GM20431 (cell line): Measurements from ENCODE around the gene RABEP2.
"Not testable (repeated sequence)": the region's sequence is repeated elsewhere in the genome, so short reads cannot be mapped to it uniquely, and the experiment has no call there.

ENCODE experiments used
- in situ Hi-C: fragments of 300-500 bp; cut with MseI, MboI; formaldehyde crosslinking; loops from one replicate; pipeline ENCODE4 v1.15.0; 2020; ENCODE audit warnings: low sequenced_read_pairs; ENCODE audit not compliant: unreplicated experiment

The RABEP2 gene

GRCh38 chr16:28882551-28883160 lies 42.4 kb downstream of the RABEP2 start:
- in situ Hi-C loops, result no loop called here

DNA sequence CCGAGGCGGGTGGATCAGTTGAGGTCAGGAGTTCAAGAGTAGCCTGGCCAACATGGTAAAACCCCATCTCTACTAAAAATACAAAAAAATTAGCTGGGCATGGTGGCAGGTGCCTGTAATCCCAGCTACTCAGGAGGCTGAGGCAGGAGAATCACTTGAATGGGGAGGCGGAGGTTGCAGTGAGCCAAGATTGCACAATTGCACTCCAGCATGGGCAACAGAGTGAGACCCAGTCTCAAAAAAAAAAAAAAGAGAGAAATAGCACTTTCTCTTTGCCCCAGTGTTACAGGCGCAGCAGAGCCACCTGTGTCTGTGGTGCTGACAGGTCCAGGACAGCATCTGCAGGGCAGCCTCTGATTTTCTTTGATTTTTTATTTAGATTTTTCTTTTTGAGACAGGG lies 43.5 kb downstream of the RABEP2 start:
- in situ Hi-C loops, result not testable (repeated sequence)

DNA sequence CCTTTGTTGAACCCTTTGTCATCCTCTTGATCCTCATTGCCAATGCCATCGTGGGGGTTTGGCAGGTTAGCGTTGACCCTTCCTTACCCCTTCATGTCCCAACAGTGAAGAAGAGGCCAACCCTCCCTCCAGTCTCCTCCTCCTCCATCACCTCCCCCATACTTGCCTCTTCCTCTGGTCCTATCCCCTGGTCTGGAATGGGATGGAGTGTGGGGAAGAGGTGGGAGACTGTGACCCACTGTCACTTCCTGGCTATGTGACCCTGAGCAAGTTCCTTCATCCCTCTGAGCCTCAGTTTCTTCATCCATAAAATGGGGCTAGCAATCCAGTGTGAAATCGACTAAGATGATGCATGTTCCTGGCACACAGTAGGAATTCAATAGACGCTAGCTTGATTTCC lies 44.1 kb downstream of the RABEP2 start:
- in situ Hi-C loops, result no loop called here

GRCh38 chr16:28880589-28880915 lies 44.5 kb downstream of the RABEP2 start:
- in situ Hi-C loops, result no loop called here

GRCh38 chr16:28879841-28880588 lies 45.0 kb downstream of the RABEP2 start:
- in situ Hi-C loops, result loop anchor here (10.0 kb wide), 1 partner anchor 45 kb away; the partner anchor contains the start of gene RABEP2

DNA sequence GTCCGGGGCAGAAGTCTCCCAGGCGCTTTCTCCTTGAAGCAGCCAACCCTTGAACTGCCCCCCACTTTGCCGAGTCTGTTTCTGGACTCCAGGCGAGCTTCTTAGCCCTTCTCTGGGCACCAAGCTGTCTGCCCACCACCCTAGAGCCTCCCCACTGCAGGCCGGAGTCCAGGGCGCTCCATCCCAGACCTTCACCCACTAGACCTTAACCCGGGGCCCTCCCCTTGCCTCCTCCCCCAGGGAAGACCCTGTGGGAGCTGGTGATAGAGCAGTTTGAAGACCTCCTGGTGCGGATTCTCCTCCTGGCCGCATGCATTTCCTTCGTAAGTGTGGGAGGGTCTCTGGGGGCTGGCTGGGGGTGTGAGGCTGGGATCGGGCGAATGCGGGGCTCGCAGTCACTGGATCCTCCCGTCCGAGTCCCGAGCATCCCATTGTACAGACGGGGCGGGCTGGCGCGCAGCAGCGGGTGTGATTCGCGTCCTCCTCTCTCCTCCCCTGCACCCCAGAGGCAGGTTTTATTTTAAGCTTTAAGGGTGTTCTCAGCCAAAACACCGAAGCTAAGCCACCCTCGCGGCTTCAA lies 45.7 kb downstream of the RABEP2 start:
- in situ Hi-C loops, result loop anchor here (10.0 kb wide), 1 partner anchor 45 kb away; the partner anchor contains the start of gene RABEP2

GRCh38 chr16:28878083-28878926 lies 46.7 kb downstream of the RABEP2 start, which contains the start of gene ATP2A1:
ATP2A1 (plus strand) TSS chr16:28878488; CDS start chr16:28878672, 184 bp downstream.
- in situ Hi-C loops, result loop anchor here (10.0 kb wide), 1 partner anchor 46 kb away; the partner anchor contains the start of gene RABEP2

- in situ Hi-C loops, result loop anchor here (10.0 kb wide), 1 partner anchor 47 kb away; the partner anchor contains the start of gene RABEP2
Observed at GRCh38 chr16:28877655-28878000, 47.4 kb downstream of the RABEP2 start.

- in situ Hi-C loops, result loop anchor here (10.0 kb wide), 1 partner anchor 48 kb away; the partner anchor contains the start of gene RABEP2
Observed at GRCh38 chr16:28876973-28877654, 47.9 kb downstream of the RABEP2 start.

- in situ Hi-C loops, result loop anchor here (10.0 kb wide), 1 partner anchor 49 kb away; the partner anchor contains the start of gene RABEP2
Observed at GRCh38 chr16:28876019-28876659, 48.9 kb downstream of the RABEP2 start.

DNA sequence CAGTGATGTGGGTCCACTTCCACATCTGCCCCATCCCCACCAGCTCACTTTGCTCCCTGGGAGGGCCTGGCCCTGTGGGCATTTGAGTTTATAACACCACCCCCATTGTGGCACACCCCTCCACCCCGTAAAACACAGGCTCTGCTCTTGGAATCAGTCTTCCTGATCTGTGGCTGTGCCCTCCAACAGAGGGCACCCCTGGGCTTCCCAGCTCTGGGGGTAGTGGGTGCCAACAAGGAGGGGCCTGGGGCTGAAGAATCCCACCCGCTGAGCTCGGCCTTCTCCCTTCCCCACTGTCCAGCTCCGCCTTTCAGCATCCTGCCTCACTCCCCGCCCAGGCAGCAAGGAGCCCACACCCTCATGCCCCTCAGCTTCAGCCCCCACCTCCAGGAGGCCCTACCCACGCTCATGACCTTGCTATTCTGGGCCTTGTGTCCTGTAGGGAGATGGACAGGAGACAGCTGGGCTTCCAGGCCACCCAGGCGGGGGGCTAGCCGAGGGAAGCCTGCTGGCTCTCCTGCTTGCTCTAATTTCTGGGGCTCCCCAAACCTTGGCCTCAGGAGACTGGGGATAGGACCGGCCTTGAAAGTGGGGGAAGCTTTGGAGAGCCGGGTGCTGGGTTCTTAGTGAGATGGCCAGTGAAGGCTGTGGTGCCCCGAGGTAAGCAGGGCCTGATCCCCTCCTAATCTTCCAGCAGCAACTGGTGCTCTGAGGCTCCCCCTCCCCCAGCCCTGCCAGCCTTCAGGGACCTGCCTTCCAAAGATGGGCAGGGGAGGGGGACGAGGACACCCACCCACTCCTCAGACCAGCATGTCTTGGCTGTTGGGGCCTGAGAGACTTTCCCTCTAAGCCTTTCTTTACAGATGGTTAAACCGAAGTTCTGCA lies 49.7 kb downstream of the RABEP2 start:
- in situ Hi-C loops, result loop anchor here (10.0 kb wide), 1 partner anchor 49 kb away; the partner anchor contains the start of gene RABEP2

DNA sequence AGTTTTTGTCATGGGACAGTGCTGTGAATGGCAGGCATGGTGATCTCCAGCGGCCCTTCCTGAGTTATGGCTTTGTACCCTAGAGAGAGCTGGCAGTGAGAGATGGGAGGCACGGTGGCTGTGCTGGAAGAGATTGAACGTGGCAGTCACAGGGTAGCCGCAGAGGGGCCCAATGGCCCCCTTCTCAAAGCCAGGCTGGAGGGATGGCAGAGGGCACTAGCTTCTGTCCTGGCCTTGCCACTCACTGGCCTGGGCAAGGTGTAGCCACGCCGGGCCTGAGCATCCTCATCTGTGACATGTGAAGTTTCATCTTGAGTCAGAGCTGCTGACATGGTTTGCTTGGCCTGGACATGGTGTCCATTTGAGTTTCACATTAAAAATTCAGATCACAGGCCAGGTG lies 50.6 kb downstream of the RABEP2 start:
- in situ Hi-C loops, result loop anchor here (10.0 kb wide), 1 partner anchor 50 kb away; the partner anchor contains the start of gene RABEP2

DNA sequence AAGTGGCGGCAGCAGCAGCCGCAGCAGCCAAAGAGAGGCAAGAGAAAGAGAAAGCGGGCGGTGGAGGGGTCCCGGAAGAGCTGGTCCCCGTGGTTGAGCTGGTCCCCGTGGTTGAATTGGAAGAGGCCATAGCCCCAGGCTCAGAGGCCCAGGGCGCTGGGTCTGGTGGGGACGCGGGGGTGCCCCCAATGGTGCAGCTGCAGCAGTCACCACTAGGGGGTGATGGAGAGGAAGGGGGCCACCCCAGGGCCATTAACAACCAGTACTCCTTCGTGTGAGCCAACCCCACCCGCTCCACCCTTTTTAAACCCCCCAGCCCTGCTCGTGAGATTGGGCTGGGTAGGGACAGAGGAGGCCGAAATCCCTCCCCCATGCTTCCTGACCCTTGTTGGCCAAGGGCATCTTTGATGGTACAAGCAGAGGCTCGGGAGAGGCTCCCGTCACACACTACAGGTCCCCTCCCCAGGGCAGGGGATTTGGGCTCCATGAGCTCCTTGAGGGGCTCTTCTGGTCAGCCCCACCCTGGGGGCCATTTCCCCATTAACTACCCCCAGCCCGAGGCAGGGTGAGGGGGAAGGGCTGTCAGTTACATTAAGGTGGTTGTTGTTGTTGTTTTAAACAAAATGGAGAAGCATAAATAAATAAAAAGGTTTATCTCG lies 51.4 kb downstream of the RABEP2 start:
- in situ Hi-C loops, result loop anchor here (10.0 kb wide), 1 partner anchor 51 kb away; the partner anchor contains the start of gene RABEP2

GRCh38 chr16:28872952-28873351 lies 52.1 kb downstream of the RABEP2 start:
- in situ Hi-C loops, result loop anchor here (10.0 kb wide), 1 partner anchor 52 kb away; the partner anchor contains the start of gene RABEP2

GRCh38 chr16:28869201-28869600 lies 55.8 kb downstream of the RABEP2 start:
- in situ Hi-C loops, result no loop called here

DNA sequence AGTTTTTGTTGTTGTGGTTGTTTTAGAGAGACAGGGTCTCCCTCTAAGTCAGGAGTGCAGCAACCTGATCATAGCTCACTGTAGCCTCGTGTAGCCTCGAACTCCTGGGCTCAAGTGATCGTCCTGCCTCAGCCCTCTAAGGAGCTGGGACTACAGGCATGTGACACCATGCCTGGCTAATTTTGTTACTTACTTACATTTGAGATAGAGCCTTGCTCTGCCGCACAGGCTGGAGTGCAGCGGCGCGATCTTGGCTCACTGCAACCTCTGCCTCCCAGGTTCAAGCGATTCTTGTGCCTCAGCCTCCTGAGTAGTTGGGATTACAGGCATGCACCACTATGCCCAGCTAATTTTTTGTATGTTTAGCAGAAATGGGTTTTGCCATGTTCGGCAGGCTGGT lies 57.4 kb downstream of the RABEP2 start:
- in situ Hi-C loops, result not testable (repeated sequence)

DNA sequence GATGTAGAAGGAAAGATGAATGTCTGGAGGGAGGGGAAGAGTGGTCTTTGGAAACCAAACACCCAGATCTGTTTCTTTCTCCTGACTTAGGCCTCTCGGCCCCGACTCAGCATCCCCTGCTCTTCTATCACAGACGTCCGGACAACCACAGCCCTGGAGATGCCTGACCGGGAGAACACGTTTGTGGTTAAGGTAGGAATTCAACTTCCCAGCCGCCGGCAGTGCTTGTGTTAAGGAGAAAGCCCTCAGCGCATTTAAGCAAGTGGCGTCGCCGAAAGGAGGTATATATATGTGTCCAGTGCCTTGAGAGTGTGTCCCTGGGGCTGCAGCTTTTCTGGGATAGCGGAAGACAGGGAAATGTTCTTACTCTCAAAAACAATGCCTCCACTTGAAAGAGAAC lies 57.8 kb downstream of the RABEP2 start:
- in situ Hi-C loops, result no loop called here
